DND-41 (cell line): ENCODE data around the gene DOCK8.

Experiments used
- CTCF ChIP-seq: IDR thresholded peaks from 2 replicates; pipeline ENCODE4 v1.5.1; 2012; ENCODE audit warnings: borderline replicate concordance, low read length, moderate library complexity, mild to moderate bottlenecking; ENCODE audit not compliant: poor library complexity, severe bottlenecking; ENCODE audit errors: extremely low read depth
- EZH2 ChIP-seq: IDR thresholded peaks from 3 replicates; pipeline ENCODE4 v1.6.1; 2012; ENCODE audit warnings: borderline replicate concordance, low read depth, mild to moderate bottlenecking, moderate library complexity, low read length, inconsistent platforms; ENCODE audit not compliant: severe bottlenecking

GRCh38 chr9:286071-286740 lies 71.5 kb downstream of the DOCK8 start:
- TF ChIP-seq CTCF (no peak), EZH2 (no peak)
